Measurements from ENCODE around the gene KCNH5. TPM values are rescaled to one million over a fixed set of nuclear protein-coding genes. Genes with fewer than 3 reads are reported as not detected.

Gene KCNH5
- total RNA-seq, 1 donor from 2014 or later: 2.4 TPM

- no peaks in the 10 kb centered on the region for H3K36me3 Mint-ChIP-seq (ENCODE audit: low read depth, unreplicated experiment)
- H3K27me3 ChIP-seq (ENCODE audit: insufficient read depth, low read length): no peaks in the 10 kb centered on the region
- H3K27ac Mint-ChIP-seq (ENCODE audit: unreplicated experiment): no peak overlapping the region
- H3K4me3 Mint-ChIP-seq (ENCODE audit: unreplicated experiment): no peak overlapping the region
- no peak for TF ChIP-seq CTCF (IDR thresholded peaks at IDR 0.05; ENCODE audit: insufficient read depth, low read depth, low read length)
- no peak for TF ChIP-seq EZH2 (IDR thresholded peaks at IDR 0.05; ENCODE audit: insufficient read depth, low read length)
- no peaks in the 10 kb centered on the region for H4K20me1 ChIP-seq (ENCODE audit: insufficient read depth, low read length)
- no peak overlapping the region for H3K4me3 ChIP-seq (ENCODE audit: insufficient read depth, low read depth, low read length)
- no peaks in the 10 kb centered on the region for H3K9me3 ChIP-seq (ENCODE audit: insufficient read depth, low read depth, low read length)
- peaks cover 3% of the 10 kb centered on the region for H3K27me3 Mint-ChIP-seq (ENCODE audit: low read depth, unreplicated experiment)
- H3K36me3 ChIP-seq (ENCODE audit: insufficient read depth, low read length): no peaks in the 10 kb centered on the region
- H3K9ac ChIP-seq (ENCODE audit: low read length): no peak overlapping the region
- no peak overlapping the region for H2AFZ ChIP-seq (ENCODE audit: low read depth, low read length)
- H3K4me2 ChIP-seq (ENCODE audit: low read length): no peak overlapping the region
- H3K4me1 ChIP-seq (ENCODE audit: insufficient read depth, low read length): no peaks in the 10 kb centered on the region
- no peak overlapping the region for H3K27ac ChIP-seq (ENCODE audit: low read depth, low read length)
- H3K9me3 Mint-ChIP-seq (ENCODE audit: unreplicated experiment): no peaks in the 10 kb centered on the region
- H3K4me1 Mint-ChIP-seq (ENCODE audit: low read depth, unreplicated experiment): no peaks in the 10 kb centered on the region
- FAIRE-seq: no peak
- no peaks in the 10 kb centered on the region for H3K79me2 ChIP-seq (ENCODE audit: insufficient read depth, low read length)
- no peak for DNase-seq (ENCODE audit: low read depth)
These were observed 372.1 kb downstream of the KCNH5 start for GRCh38 chr14:62673014-62673755.

GRCh38 chr14:62670526-62670925, 374.7 kb downstream of the KCNH5 start:
- H3K79me2 ChIP-seq (ENCODE audit: insufficient read depth, low read length): no peaks in the 10 kb centered on the region
- peaks cover 5% of the 10 kb centered on the region for H3K27me3 Mint-ChIP-seq (ENCODE audit: low read depth, unreplicated experiment)
- H3K4me2 ChIP-seq (ENCODE audit: low read length): no peak overlapping the region
- H3K4me1 ChIP-seq (ENCODE audit: insufficient read depth, low read length): no peaks in the 10 kb centered on the region
- no peak for TF ChIP-seq CTCF (IDR thresholded peaks at IDR 0.05; ENCODE audit: insufficient read depth, low read depth, low read length)
- no peaks in the 10 kb centered on the region for H3K9me3 ChIP-seq (ENCODE audit: insufficient read depth, low read depth, low read length)
- peaks cover 1% of the 10 kb centered on the region for H3K9me3 Mint-ChIP-seq (ENCODE audit: unreplicated experiment)
- no peaks in the 10 kb centered on the region for H3K4me1 Mint-ChIP-seq (ENCODE audit: low read depth, unreplicated experiment)
- H3K4me3 Mint-ChIP-seq (ENCODE audit: unreplicated experiment): no peak overlapping the region
- FAIRE-seq (no peak), DNase-seq (ENCODE audit: low read depth) (peak; percentile 27)
- H3K27ac Mint-ChIP-seq (ENCODE audit: unreplicated experiment): no peak overlapping the region
- no peaks in the 10 kb centered on the region for H4K20me1 ChIP-seq (ENCODE audit: insufficient read depth, low read length)
- H3K36me3 ChIP-seq (ENCODE audit: insufficient read depth, low read length): no peaks in the 10 kb centered on the region
- no peak overlapping the region for H3K4me3 ChIP-seq (ENCODE audit: insufficient read depth, low read depth, low read length)
- no peak overlapping the region for H3K9ac ChIP-seq (ENCODE audit: low read length)
- no peaks in the 10 kb centered on the region for H3K36me3 Mint-ChIP-seq (ENCODE audit: low read depth, unreplicated experiment)
- no peaks in the 10 kb centered on the region for H3K27me3 ChIP-seq (ENCODE audit: insufficient read depth, low read length)
- no peak overlapping the region for H3K27ac ChIP-seq (ENCODE audit: low read depth, low read length)
- H2AFZ ChIP-seq (ENCODE audit: low read depth, low read length): no peak overlapping the region

- no peak overlapping the region for H3K4me3 Mint-ChIP-seq (ENCODE audit: unreplicated experiment)
- peaks cover 6% of the 10 kb centered on the region for H3K4me1 Mint-ChIP-seq (ENCODE audit: low read depth, unreplicated experiment)
- Histone ChIP-seq H2AFZ (ENCODE audit: low read depth, low read length) (no peak overlapping the region), H3K4me1 (ENCODE audit: insufficient read depth, low read length) (no peaks in the 10 kb centered on the region), H3K36me3 (ENCODE audit: insufficient read depth, low read length) (no peaks in the 10 kb centered on the region), H3K4me3 (ENCODE audit: insufficient read depth, low read depth, low read length) (no peak overlapping the region), H4K20me1 (ENCODE audit: insufficient read depth, low read length) (no peaks in the 10 kb centered on the region), H3K27ac (ENCODE audit: low read depth, low read length) (no peak overlapping the region), H3K4me2 (ENCODE audit: low read length) (no peak overlapping the region), H3K9ac (ENCODE audit: low read length) (no peak overlapping the region), H3K27me3 (ENCODE audit: insufficient read depth, low read length) (no peaks in the 10 kb centered on the region), H3K79me2 (ENCODE audit: insufficient read depth, low read length) (no peaks in the 10 kb centered on the region), H3K9me3 (ENCODE audit: insufficient read depth, low read depth, low read length) (no peaks in the 10 kb centered on the region)
- TF ChIP-seq CTCF (IDR thresholded peaks at IDR 0.05; ENCODE audit: insufficient read depth, low read depth, low read length) (no peak), EZH2 (IDR thresholded peaks at IDR 0.05; ENCODE audit: insufficient read depth, low read length) (no peak)
- H3K27me3 Mint-ChIP-seq (ENCODE audit: low read depth, unreplicated experiment): peaks cover 5% of the 10 kb centered on the region
- H3K36me3 Mint-ChIP-seq (ENCODE audit: low read depth, unreplicated experiment): no peaks in the 10 kb centered on the region
- peaks cover 1% of the 10 kb centered on the region for H3K9me3 Mint-ChIP-seq (ENCODE audit: unreplicated experiment)
- no peak for FAIRE-seq
- H3K27ac Mint-ChIP-seq (ENCODE audit: unreplicated experiment): no peak overlapping the region
- DNase-seq (ENCODE audit: low read depth): no peak
These were observed 377.8 kb downstream of the KCNH5 start for GRCh38 chr14:62667421-62667914.

All from astrocyte (in vitro differentiated cells and primary cell).